Endothelial cell of umbilical vein (primary cell): ENCODE measurements around the gene ZNF580. TPM values are rescaled to one million over a fixed set of nuclear protein-coding genes. Genes with fewer than 3 reads are reported as not detected.
A peak's percentile ranks its signal among the peaks of the same experiment; 100 is the strongest.

Source experiments
- BruUV-seq: library from RNA; stranded (reverse); fragments of 400-500 nt; replicated peaks from 2 replicates; lab custom pipeline; 2021; lab: Mats Ljungman, UMichigan
- CTCF ChIA-PET: fragments of 300-600, 350-600 bp; sonication (Branson Sonifier 250); formaldehyde crosslinking; loops from one replicate; lab custom pipeline; 2021; ENCODE audit warnings: antibody characterized with exemption, inconsistent platforms; lab: Charles Lee
- POLR2A ChIA-PET: fragments of 300-600, 350-600 bp; sonication (Branson Sonifier 250); formaldehyde crosslinking; loops from one replicate; lab custom pipeline; 2021; ENCODE audit warnings: antibody characterized with exemption, inconsistent platforms; lab: Charles Lee
- DNase-seq: peaks from one replicate; pipeline ENCODE4 v3.0.0-alpha.2; 2011; ENCODE audit warnings: low read depth, low spot score
- FAIRE-seq: peaks from 2 replicates; lab custom pipeline; 2011; peaks lifted over from hg19 to GRCh38; lab: Jason Lieb, UNC
- H2AFZ ChIP-seq: 2 replicates; pipeline ENCODE4 v1.6.0; 2012; ENCODE audit warnings: low read depth, low read length, control low read depth, inconsistent platforms
- H3K27ac ChIP-seq: 2 replicates; pipeline ENCODE4 v1.5.1; 2011; ENCODE audit warnings: low read depth, mild to moderate bottlenecking, control low read depth, low read length, moderate library complexity; ENCODE audit not compliant: insufficient read depth
- H3K27me3 ChIP-seq, 2 experiments: 2 replicates each; pipeline versions ENCODE4 v1.6.0 to v1.6.1; 2011; ENCODE audit warnings: low read length in 2 of 2, mixed read lengths in 1 of 2; ENCODE audit not compliant: control insufficient read depth in 2 of 2, insufficient read depth in 2 of 2
- H3K36me3 ChIP-seq, 2 experiments: 2 replicates in 1 of 2; 3 replicates in 1 of 2; pipeline ENCODE4 v1.5.1; 2011; ENCODE audit warnings: low read length in 2 of 2, mild to moderate bottlenecking in 1 of 2, moderate library complexity in 1 of 2; ENCODE audit not compliant: control insufficient read depth in 2 of 2, insufficient read depth in 2 of 2; ENCODE audit errors: extremely low read depth in 1 of 2
- H3K4me1 ChIP-seq: 3 replicates; pipeline ENCODE4 v1.5.1; 2011; ENCODE audit warnings: mild to moderate bottlenecking, low read length; ENCODE audit not compliant: control insufficient read depth, insufficient read depth; ENCODE audit errors: extremely low read depth
- H3K4me2 ChIP-seq: 2 replicates; pipeline ENCODE4 v1.6.1; 2011; ENCODE audit warnings: low read length, control low read depth, mixed read lengths; ENCODE audit not compliant: insufficient read depth
- H3K4me3 ChIP-seq, 3 experiments: fragments of 200-600 bp in 1 of 3; sonication (generic), shearing (Covaris generic) in 1 of 3; replicated peaks in 1 of 3; 2 replicates each; pipeline ENCODE4 v1.5.1; 2011 to 2016; ENCODE audit warnings: control low read depth in 3 of 3, low read length in 3 of 3, mild to moderate bottlenecking in 2 of 3, inconsistent platforms in 1 of 3, low read depth in 1 of 3, moderate library complexity in 1 of 3; ENCODE audit not compliant: insufficient read depth in 1 of 3
- H3K79me2 ChIP-seq: 2 replicates; pipeline ENCODE4 v1.6.0; 2012; ENCODE audit warnings: low read length, inconsistent platforms; ENCODE audit not compliant: control insufficient read depth, insufficient read depth
- H3K9ac ChIP-seq: replicated peaks from 2 replicates; pipeline ENCODE3; 2011; ENCODE audit warnings: low read length, control low read depth; ENCODE audit not compliant: insufficient read depth; ENCODE audit errors: extremely low read depth
- H3K9me1 ChIP-seq: replicated peaks from 3 replicates; pipeline ENCODE4 v1.6.0; 2011; ENCODE audit warnings: mild to moderate bottlenecking, low read length; ENCODE audit not compliant: control insufficient read depth, insufficient read depth; ENCODE audit errors: extremely low read depth
- H3K9me3 ChIP-seq: replicated peaks from 2 replicates; pipeline ENCODE4 v1.5.1; 2012; ENCODE audit warnings: low read length, inconsistent platforms; ENCODE audit not compliant: control insufficient read depth, insufficient read depth
- H4K20me1 ChIP-seq: replicated peaks from 2 replicates; pipeline ENCODE3; 2011; ENCODE audit warnings: mild to moderate bottlenecking, low read length; ENCODE audit not compliant: control insufficient read depth, insufficient read depth; ENCODE audit errors: extremely low read depth
- CTCF ChIP-seq, 2 donors: IDR thresholded peaks; 1 replicate in 1 of 2; 2 replicates in 1 of 2; pipeline ENCODE4 v1.5.1; 2011; ENCODE audit warnings: low read length in 2 of 2, mild to moderate bottlenecking in 2 of 2, moderate library complexity in 2 of 2, control low read depth in 1 of 2, inconsistent platforms in 1 of 2, low read depth in 1 of 2; ENCODE audit not compliant: insufficient read depth in 1 of 2; ENCODE audit errors: extremely low read depth in 1 of 2
- EZH2 ChIP-seq: IDR thresholded peaks from 2 replicates; pipeline ENCODE4 v1.6.1; 2012; ENCODE audit warnings: borderline replicate concordance, low read depth, mild to moderate bottlenecking, moderate library complexity, low read length, inconsistent platforms; ENCODE audit not compliant: severe bottlenecking
- FOS ChIP-seq: IDR thresholded peaks from 2 replicates; pipeline ENCODE4 v1.6.1; 2011; ENCODE audit warnings: mild to moderate bottlenecking, low read length, moderate library complexity, borderline replicate concordance; ENCODE audit not compliant: insufficient read depth
- GATA2 ChIP-seq: IDR thresholded peaks from 2 replicates; pipeline ENCODE4 v1.7.0; 2011; ENCODE audit warnings: low read depth, mild to moderate bottlenecking, moderate library complexity, mixed read lengths, low read length; ENCODE audit not compliant: insufficient read length, insufficient read depth
- JUN ChIP-seq: IDR thresholded peaks from 2 replicates; pipeline ENCODE4 v1.6.1; 2011; ENCODE audit warnings: borderline replicate concordance, low read depth; ENCODE audit not compliant: insufficient read length, insufficient read depth
- MAX ChIP-seq: IDR thresholded peaks from 2 replicates; pipeline ENCODE4 v1.6.1; 2011; ENCODE audit not compliant: insufficient read depth, insufficient read length
- MYC ChIP-seq: IDR thresholded peaks from one replicate; pipeline ENCODE4 v1.6.1; 2011; ENCODE audit warnings: mild to moderate bottlenecking, low read depth, low read length
- POLR2A ChIP-seq: IDR thresholded peaks from 2 replicates; pipeline ENCODE4 v1.6.1; 2012; ENCODE audit warnings: low read depth, mild to moderate bottlenecking, control low read depth, low read length
- POLR2AphosphoS5 ChIP-seq: IDR thresholded peaks from 2 replicates; pipeline ENCODE4 v1.6.1; 2012; ENCODE audit warnings: low read depth, mild to moderate bottlenecking, control low read depth, low read length, moderate library complexity; ENCODE audit not compliant: insufficient read depth
- dilution Hi-C: fragments of 300-500 bp; cut with MboI; formaldehyde crosslinking; loops from one replicate; pipeline ENCODE4 v1.15.0; 2019; ENCODE audit warnings: low sequenced_read_pairs; ENCODE audit not compliant: extremely low pct_ligation_motif_present
- intact Hi-C: fragments of 100-400 bp; cut with micrococcal nuclease; formaldehyde crosslinking; loops from one replicate; pipeline ENCODE4 v1.10.0; 2022
- polyA plus RNA-seq, 4 experiments: library from polyadenylated mRNA; depleted of rRNA in 3 of 4; stranded (reverse) in 3 of 4; unstranded in 1 of 4; fragments of >200 nt; gene quantifications; 2 replicates each; pipeline versions ENCODE4 v1.2.1 to v1.2.3, GENCODE V29; 2011 to 2012; ENCODE audit warnings: missing spikeins in 1 of 4
- total RNA-seq: library from RNA; stranded (reverse); gene quantifications from 2 replicates; pipeline ENCODE4 v1.2.3, GENCODE V29; 2021

The ZNF580 gene
- total and polyA plus RNA-seq, 2 donors (not counting 3 experiments of a cell fraction or from before 2014, with no cell fraction given), result 13.7 to 41.1 TPM

DNA sequence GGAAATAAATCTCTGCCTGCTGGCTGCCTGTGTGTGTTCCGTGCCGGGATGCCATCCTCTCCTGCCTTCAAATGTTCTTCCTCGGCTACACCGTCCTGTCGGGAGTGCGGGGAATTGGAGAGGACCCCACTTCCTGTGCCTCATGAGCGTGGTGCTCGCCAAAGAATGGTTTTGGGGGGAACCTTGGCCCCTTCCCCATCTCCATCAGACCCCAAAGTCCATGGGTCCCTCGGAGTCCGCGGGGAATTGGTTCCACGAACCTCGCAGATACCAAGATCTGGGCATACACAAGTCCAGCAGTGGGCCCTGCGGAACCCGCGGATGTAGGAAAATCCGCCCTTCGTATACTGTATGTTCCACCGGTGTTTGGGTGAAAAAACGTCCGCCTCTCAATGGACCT lies 37.7 kb upstream of the ZNF580 start:
- H3K79me2 ChIP-seq, result peaks cover 15% of the 10 kb centered on the region
- H3K27me3 ChIP-seq, result no peaks in the 10 kb centered on the region
- intact Hi-C loops (loop anchor here (10.0 kb wide), 2 partner anchors 218 to 348 kb away; partner anchors contain the start of genes PPP6R1, RPL28 and TMEM238), dilution Hi-C loops (loop anchor here (10.0 kb wide), 1 partner anchor 88 kb away; no protein-coding TSS in a partner anchor)
- DNase-seq (no peak), FAIRE-seq (no peak)
- POLR2A ChIA-PET, result no interaction called here
- no peaks in the 10 kb centered on the region for H3K9me3 ChIP-seq
- no TSS peak for BruUV-seq
- no peak overlapping the region for H3K4me2 ChIP-seq
- H3K4me3 ChIP-seq, result no peak overlapping the region
- H3K27ac ChIP-seq, result no peak overlapping the region
- CTCF ChIA-PET, result no interaction called here
- no peak overlapping the region for H3K9ac ChIP-seq
- no peaks in the 10 kb centered on the region for H4K20me1 ChIP-seq
- H2AFZ ChIP-seq, result no peak overlapping the region
- H3K4me1 ChIP-seq, result peaks cover 21% of the 10 kb centered on the region
- H3K36me3 ChIP-seq, result no peaks in the 10 kb centered on the region
- no peaks in the 10 kb centered on the region for H3K9me1 ChIP-seq
- TF ChIP-seq CTCF (IDR thresholded peaks at IDR 0.05; ENCODE audit: extremely low read depth in 1 of 2, insufficient read depth in 1 of 2, low read depth in 1 of 2, low read length in 2 of 2), result no peak

- FAIRE-seq (peak; percentile 56), DNase-seq (no peak)
- Histone ChIP-seq H3K9me1 (no peaks in the 10 kb centered on the region), H4K20me1 (no peaks in the 10 kb centered on the region), H3K9ac (no peak overlapping the region), H3K36me3 (no peaks in the 10 kb centered on the region), H3K4me2 (no peak overlapping the region), H3K27me3 (no peaks in the 10 kb centered on the region), H3K9me3 (no peaks in the 10 kb centered on the region), H3K79me2 (peaks cover 18% of the 10 kb centered on the region), H3K4me3 (no peak overlapping the region), H2AFZ (no peak overlapping the region), H3K27ac (no peak overlapping the region), H3K4me1 (peaks cover 21% of the 10 kb centered on the region)
- TF ChIP-seq EZH2 (no peak), MAX (no peak), GATA2 (no peak), POLR2AphosphoS5 (no peak), MYC (no peak), FOS (no peak), JUN (no peak), CTCF (IDR thresholded peaks at IDR 0.05; ENCODE audit: extremely low read depth in 1 of 2, insufficient read depth in 1 of 2, low read depth in 1 of 2, low read length in 2 of 2) (no peak), POLR2A (no peak)
- intact Hi-C loops, result loop anchor here (10.0 kb wide), 2 partner anchors 219 to 349 kb away; partner anchors contain the start of genes PPP6R1, RPL28 and TMEM238
- ChIA-PET POLR2A (interaction anchor here (1.2 to 1.4 kb wide), 2 partner anchors 22 to 23 kb away, joined by 3 to 4 read pairs; no protein-coding TSS in a partner anchor), CTCF (interaction anchor here (0.7 to 3.8 kb wide), 6 partner anchors 18 to 463 kb away, joined by 3 to 25 read pairs (median 3); no protein-coding TSS in a partner anchor)
- no TSS peak for BruUV-seq
- dilution Hi-C loops, result loop anchor here (10.0 kb wide), 1 partner anchor 89 kb away; no protein-coding TSS in a partner anchor
Measured at GRCh38 chr19:55603581-55604292, 37.1 kb upstream of the ZNF580 start.
